ENCODE measurements around the gene C1orf159.
"Not testable (repeated sequence)": the region's sequence is repeated elsewhere in the genome, so short reads cannot be mapped to it uniquely, and the experiment has no call there.

The C1orf159 gene

DNA sequence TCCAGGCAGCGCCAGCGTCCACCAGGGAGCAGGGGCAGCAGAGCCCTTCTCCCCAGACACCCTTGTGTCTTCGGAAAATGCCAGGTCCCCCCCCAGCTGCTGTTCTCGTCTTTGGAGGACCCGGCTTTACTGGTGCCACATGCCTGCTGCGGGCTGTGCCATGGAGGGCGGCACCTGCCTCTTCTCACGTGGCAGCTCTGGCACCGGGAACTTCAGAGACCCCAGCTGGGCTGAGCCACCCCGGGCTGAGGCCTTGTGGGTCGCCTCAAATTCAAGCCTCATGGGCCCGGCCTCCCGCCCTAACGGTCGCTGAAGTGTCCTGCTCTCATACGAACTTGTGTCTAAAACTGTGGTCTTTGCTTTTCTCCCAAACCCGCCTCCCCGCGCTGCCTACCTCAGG lies 27.0 kb upstream of the C1orf159 start:
- TF ChIP-seq, protein P1, sequence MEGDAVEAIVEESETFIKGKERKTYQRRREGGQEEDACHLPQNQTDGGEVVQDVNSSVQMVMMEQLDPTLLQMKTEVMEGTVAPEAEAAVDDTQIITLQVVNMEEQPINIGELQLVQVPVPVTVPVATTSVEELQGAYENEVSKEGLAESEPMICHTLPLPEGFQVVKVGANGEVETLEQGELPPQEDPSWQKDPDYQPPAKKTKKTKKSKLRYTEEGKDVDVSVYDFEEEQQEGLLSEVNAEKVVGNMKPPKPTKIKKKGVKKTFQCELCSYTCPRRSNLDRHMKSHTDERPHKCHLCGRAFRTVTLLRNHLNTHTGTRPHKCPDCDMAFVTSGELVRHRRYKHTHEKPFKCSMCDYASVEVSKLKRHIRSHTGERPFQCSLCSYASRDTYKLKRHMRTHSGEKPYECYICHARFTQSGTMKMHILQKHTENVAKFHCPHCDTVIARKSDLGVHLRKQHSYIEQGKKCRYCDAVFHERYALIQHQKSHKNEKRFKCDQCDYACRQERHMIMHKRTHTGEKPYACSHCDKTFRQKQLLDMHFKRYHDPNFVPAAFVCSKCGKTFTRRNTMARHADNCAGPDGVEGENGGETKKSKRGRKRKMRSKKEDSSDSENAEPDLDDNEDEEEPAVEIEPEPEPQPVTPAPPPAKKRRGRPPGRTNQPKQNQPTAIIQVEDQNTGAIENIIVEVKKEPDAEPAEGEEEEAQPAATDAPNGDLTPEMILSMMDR (IDR thresholded peaks at IDR 0.05; ENCODE audit: insufficient read depth, low read length, poor library complexity, severe bottlenecking) = no peak

DNA sequence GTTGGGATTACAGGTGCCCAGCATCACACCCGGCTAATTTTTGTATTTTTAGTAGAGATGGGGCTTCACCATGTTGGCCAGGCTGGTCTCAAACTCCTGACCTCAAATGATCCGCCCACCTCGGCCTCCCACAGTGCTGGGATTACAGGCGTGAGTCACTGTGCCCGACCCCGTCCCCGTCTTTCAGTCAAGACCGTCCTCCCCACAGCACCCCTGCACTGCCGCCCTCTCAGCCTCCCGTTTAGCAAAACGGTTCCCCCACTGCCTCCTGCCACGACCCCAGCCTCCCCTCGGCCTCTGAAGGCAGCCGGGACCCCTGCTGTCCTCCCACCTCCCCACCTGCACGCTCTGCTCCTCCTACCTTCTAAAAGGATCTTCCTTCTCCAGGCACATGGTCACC lies 26.5 kb upstream of the C1orf159 start:
- H3K4me3 ChIP-seq (replicated peaks; ENCODE audit: low read depth, low read length); DNase-seq (ENCODE audit: extremely low read depth, insufficient read length); H3K36me3 ChIP-seq (ENCODE audit: control insufficient read depth, insufficient read depth, low read length); H3K27me3 ChIP-seq (replicated peaks; ENCODE audit: control insufficient read depth, insufficient read depth, low read length): not testable (repeated sequence)

More for the DNA sequence above, 27.0 kb upstream of the C1orf159 start:
- Histone ChIP-seq H3K36me3 (ENCODE audit: control insufficient read depth, insufficient read depth, low read length) (no peaks in the 10 kb centered on the region), H3K27me3 (replicated peaks; ENCODE audit: control insufficient read depth, insufficient read depth, low read length) (no peaks in the 10 kb centered on the region), H3K4me3 (replicated peaks; ENCODE audit: low read depth, low read length) (no peak overlapping the region)
- no peak for DNase-seq (ENCODE audit: extremely low read depth, insufficient read length)

DNA sequence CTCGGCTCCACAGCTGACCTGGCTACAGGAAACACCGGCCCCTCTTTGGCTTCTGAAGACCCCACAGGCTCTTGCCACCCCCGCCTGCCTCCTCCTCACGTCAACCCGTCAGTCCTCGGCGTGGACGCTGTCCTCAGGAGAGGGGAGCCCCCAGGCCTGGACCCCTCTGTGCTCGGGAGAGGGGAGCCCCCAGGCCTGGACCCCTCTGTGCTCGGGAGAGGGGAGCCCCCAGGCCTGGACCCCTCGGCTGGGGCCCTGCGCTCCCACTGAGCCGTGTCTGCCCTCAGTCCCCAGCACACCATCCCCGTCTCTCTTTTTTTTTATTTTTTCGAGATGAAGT lies 26.0 kb upstream of the C1orf159 start:
- DNase-seq (ENCODE audit: extremely low read depth, insufficient read length) = no peak
- Histone ChIP-seq H3K36me3 (ENCODE audit: control insufficient read depth, insufficient read depth, low read length) (no peaks in the 10 kb centered on the region), H3K4me3 (replicated peaks; ENCODE audit: low read depth, low read length) (no peak overlapping the region), H3K27me3 (replicated peaks; ENCODE audit: control insufficient read depth, insufficient read depth, low read length) (no peaks in the 10 kb centered on the region)
- TF ChIP-seq, protein P1 (IDR thresholded peaks at IDR 0.05; ENCODE audit: insufficient read depth, low read length, poor library complexity, severe bottlenecking) = no peak

DNA sequence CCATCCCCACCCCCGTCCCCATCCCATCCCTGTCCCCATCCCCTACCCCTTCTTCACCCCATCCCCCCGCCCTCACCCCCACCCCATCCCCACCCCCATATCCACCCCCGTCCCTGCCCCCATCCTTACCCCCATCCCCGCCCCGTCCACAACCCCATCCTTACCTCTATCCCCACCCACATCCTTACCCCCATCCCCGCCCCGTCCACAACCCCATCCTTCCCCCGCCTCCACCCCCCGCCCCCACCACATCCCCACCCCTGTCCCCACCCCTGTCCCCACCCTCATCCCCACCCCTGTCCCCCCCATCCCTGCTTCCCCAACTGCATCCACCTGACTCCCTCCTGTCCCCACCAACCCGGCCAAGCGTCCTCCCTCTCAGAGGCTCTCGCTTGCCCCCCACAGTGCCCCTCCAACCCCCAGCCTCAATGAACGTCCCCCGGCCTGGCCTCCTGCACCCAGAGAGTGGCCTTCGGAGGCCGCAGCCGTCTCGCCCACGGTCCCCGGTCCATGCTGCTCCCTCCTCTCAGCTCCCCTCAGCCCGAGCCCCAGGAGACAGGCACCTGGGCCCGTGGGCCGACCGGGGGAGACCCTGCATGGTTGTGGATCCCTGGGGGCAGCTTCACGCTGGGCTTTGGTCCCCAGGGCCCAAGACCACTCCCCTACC lies 25.5 kb upstream of the C1orf159 start:
- TF ChIP-seq, protein P1 (IDR thresholded peaks at IDR 0.05; ENCODE audit: insufficient read depth, low read length, poor library complexity, severe bottlenecking) = no peak

DNA sequence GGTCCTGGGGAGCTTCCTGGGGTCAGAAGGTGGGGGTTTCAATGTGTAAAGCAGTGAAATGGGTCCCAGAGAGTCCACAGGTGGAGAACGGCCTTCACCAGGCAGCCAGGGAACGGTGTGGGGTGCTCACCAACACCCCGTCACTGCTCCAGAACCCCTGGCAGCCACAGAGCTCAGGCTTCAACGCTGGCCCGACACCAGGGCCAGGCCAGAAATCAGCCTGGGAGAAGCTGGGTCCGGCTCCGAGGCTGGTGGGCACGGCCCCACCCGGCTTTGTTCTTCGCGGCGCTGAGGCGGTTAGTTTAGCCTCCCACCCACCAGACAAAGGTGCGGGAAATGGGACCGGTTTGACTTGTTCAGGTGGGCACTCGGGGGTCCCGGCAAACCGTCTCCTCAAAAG lies 24.8 kb upstream of the C1orf159 start:
- no peak overlapping the region for H3K4me3 ChIP-seq (replicated peaks; ENCODE audit: low read depth, low read length)
- no peaks in the 10 kb centered on the region for H3K36me3 ChIP-seq (ENCODE audit: control insufficient read depth, insufficient read depth, low read length)
- no peak for DNase-seq (ENCODE audit: extremely low read depth, insufficient read length)
- no peaks in the 10 kb centered on the region for H3K27me3 ChIP-seq (replicated peaks; ENCODE audit: control insufficient read depth, insufficient read depth, low read length)
- TF ChIP-seq, protein P1 (IDR thresholded peaks at IDR 0.05; ENCODE audit: insufficient read depth, low read length, poor library complexity, severe bottlenecking) = no peak

More for the DNA sequence above, 25.5 kb upstream of the C1orf159 start:
- no peak overlapping the region for H3K4me3 ChIP-seq (replicated peaks; ENCODE audit: low read depth, low read length)
- H3K27me3 ChIP-seq (replicated peaks; ENCODE audit: control insufficient read depth, insufficient read depth, low read length) = no peaks in the 10 kb centered on the region
- DNase-seq (ENCODE audit: extremely low read depth, insufficient read length) = no peak
- H3K36me3 ChIP-seq (ENCODE audit: control insufficient read depth, insufficient read depth, low read length) = no peaks in the 10 kb centered on the region

- Histone ChIP-seq H3K36me3 (ENCODE audit: control insufficient read depth, insufficient read depth, low read length) (no peaks in the 10 kb centered on the region), H3K4me3 (replicated peaks; ENCODE audit: low read depth, low read length) (no peak overlapping the region; the same call in 1 of the 2 replicates), H3K27me3 (replicated peaks; ENCODE audit: control insufficient read depth, insufficient read depth, low read length) (no peaks in the 10 kb centered on the region)
- peak; percentile 78 for DNase-seq (ENCODE audit: extremely low read depth, insufficient read length)
- TF ChIP-seq, protein P1 (IDR thresholded peaks at IDR 0.05; ENCODE audit: insufficient read depth, low read length, poor library complexity, severe bottlenecking) = no peak
Measured at GRCh38 chr1:1137256-1138045, 21.6 kb upstream of the C1orf159 start.
